Bronchial epithelial cell (primary cell): ENCODE measurements around the gene SCUBE2. TPM values are rescaled to one million over a fixed set of nuclear protein-coding genes. Genes with fewer than 3 reads are reported as not detected.

Experiments used
- DNase-seq: peaks from one replicate; pipeline ENCODE4 v3.0.0-alpha.2; 2010; ENCODE audit warnings: low read depth
- FAIRE-seq: peaks from 2 replicates; lab custom pipeline; 2011; peaks lifted over from hg19 to GRCh38; lab: Jason Lieb, UNC
- H3K27me3 ChIP-seq: 2 replicates; pipeline ENCODE4 v1.5.1; 2011; ENCODE audit warnings: low read length; ENCODE audit not compliant: control insufficient read depth, insufficient read depth
- H3K36me3 ChIP-seq: 2 replicates; pipeline ENCODE4 v1.5.1; 2011; ENCODE audit warnings: low read length; ENCODE audit not compliant: control insufficient read depth, insufficient read depth
- H3K4me3 ChIP-seq: 2 replicates; pipeline ENCODE4 v1.5.1; 2011; ENCODE audit warnings: mild to moderate bottlenecking, low read depth, low read length, control low read depth
- total RNA-seq: library from RNA; depleted of rRNA; stranded (reverse); fragments of >200 nt; gene quantifications from 2 replicates; pipeline ENCODE4 v1.2.1, GENCODE V29; 2014
- TF ChIP-seq, protein P1 (sequence below): IDR thresholded peaks from 2 replicates; pipeline ENCODE4 v1.5.1; 2011; ENCODE audit warnings: mild to moderate bottlenecking, moderate library complexity, low read length, control low read depth, inconsistent platforms; ENCODE audit not compliant: insufficient read depth, severe bottlenecking

SCUBE2 gene
- total RNA-seq, 1 donor from 2014 or later: not detected

DNA sequence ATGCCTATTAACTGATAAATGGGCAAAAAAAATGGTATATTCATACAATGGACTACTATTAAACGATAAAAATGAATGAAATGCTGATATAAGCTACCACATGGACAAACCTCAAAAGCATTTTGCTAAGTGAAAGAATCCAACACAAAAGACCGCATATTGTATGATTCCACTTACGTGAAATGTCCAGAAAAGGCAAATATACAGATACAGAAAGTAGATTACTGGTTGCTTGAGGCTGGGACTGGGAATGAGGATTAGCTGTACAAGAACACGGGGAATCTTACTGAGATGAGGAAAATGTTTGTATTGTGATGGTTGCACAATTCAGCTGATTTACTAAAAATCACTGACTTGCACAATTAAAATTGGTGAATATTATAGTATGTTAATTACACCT lies 8.8 kb downstream of the SCUBE2 start:
- FAIRE-seq (no peak), DNase-seq (no peak)
- Histone ChIP-seq H3K36me3 (no peaks in the 10 kb centered on the region), H3K27me3 (no peaks in the 10 kb centered on the region), H3K4me3 (no peak overlapping the region)
- TF ChIP-seq, protein P1, sequence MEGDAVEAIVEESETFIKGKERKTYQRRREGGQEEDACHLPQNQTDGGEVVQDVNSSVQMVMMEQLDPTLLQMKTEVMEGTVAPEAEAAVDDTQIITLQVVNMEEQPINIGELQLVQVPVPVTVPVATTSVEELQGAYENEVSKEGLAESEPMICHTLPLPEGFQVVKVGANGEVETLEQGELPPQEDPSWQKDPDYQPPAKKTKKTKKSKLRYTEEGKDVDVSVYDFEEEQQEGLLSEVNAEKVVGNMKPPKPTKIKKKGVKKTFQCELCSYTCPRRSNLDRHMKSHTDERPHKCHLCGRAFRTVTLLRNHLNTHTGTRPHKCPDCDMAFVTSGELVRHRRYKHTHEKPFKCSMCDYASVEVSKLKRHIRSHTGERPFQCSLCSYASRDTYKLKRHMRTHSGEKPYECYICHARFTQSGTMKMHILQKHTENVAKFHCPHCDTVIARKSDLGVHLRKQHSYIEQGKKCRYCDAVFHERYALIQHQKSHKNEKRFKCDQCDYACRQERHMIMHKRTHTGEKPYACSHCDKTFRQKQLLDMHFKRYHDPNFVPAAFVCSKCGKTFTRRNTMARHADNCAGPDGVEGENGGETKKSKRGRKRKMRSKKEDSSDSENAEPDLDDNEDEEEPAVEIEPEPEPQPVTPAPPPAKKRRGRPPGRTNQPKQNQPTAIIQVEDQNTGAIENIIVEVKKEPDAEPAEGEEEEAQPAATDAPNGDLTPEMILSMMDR: no peak

DNA sequence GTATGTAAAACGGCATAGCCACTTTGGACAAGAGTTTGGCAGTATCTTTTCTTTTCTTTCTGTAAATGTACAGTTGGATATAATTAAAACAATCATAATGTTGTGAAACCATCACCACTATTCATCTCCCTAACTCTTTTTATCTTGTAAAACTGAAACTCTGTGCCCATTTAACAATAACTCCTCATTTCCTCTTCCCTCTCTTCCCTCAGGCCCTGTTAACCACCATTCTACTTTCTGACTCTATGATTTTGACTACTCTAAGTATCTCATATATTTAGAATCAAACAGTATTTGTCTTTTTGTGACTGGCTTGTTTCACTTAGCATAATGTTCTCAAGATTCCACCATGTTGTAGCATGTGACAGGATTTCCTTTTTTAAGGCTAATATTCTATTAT lies 10.2 kb downstream of the SCUBE2 start:
- no peak for FAIRE-seq

DNA sequence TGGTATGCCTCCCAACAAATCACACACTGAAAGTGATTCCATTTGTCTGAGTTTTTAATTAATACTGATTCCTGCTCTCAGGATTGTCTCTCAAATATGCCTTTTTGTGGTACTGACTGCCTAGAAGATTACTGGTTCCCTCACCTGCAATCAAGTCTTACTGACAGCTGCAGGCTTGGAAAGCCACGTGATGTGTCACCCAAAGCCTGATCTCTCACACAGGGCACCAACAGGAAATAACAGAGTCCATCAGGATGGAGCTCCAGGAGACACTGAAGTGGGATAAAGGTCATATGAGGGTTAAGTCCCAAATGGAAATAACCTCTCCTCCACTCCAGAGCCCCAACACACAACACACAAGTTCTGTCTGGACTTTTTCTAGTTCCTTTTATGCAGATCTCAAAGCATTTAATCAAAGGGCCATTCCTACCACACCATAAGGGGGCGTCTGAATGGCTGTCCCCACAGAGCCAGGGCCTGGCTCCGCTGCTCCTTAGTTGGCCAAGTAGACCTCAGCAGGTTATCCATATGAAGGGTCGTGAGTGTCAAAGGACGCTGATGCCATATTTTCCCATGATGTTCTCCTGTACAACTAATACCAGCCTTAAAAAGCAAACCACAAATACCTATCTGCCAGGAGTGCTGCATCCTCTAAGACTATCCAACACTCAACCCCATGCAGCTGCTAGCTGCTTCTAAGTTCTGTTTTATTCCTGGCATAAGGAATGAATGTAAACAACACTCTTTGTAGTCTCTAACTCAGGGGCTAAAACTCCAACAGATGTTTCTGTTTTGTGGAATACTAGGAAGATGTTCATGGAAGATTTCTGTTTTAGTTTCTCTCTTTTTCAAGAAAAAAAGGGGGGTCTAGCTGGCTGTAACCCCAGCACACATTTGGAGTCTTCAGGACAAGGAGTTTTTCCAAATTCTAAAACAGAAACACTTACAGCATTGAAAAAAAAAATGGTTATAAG lies 13.0 kb downstream of the SCUBE2 start:
- FAIRE-seq: no peak
- no peak overlapping the region for H3K4me3 ChIP-seq
- no peaks in the 10 kb centered on the region for H3K36me3 ChIP-seq
- no peak for DNase-seq
- peaks cover 2% of the 10 kb centered on the region for H3K27me3 ChIP-seq
- TF ChIP-seq, protein P1: no peak

More for the DNA sequence above, 10.2 kb downstream of the SCUBE2 start:
- DNase-seq: no peak
- Histone ChIP-seq H3K36me3 (no peaks in the 10 kb centered on the region), H3K27me3 (no peaks in the 10 kb centered on the region), H3K4me3 (no peak overlapping the region)
- TF ChIP-seq, protein P1: no peak

DNA sequence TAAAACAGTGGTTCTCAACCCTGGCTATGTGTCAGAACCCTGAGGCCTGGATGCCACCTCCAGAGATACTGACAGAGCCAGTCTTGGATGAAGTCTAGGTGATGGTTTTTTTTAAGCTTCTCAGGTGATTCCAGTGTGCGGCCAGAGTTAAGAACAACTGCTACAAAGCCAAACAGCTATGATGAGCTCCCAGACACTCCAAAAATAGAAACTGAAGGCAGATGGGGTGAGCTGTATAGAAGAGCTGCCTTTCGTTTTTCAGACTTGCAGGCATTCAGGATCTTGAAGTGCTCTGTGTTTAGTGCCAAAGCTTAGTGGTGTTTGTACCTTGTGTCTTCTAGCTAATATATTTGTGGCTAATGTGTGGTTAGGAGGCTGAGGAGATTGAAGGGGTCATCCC lies 14.2 kb downstream of the SCUBE2 start:
- Histone ChIP-seq H3K36me3 (no peaks in the 10 kb centered on the region), H3K4me3 (no peak overlapping the region), H3K27me3 (peaks cover 4% of the 10 kb centered on the region)
- TF ChIP-seq, protein P1: no peak
- DNase-seq (no peak), FAIRE-seq (no peak)

DNA sequence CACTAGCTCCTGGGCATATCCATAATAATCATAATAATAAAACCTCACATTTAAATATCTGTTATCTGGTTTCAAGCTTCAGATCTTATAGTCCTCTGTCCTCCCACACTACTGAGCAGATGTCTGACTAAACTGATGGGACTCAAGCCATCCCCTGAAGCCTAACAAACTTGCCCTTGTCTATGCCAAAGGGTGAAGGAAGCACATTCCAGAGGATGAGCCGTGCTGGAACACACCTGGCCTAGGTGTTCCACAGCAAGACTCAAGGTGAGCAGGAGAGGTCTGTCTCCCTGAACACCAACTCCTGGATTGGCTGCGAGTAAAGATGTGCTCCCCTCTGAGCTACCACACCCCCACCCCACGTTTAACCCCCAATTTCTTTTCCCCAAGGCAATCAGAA lies 14.7 kb downstream of the SCUBE2 start:
- H3K27me3 ChIP-seq: peaks cover 4% of the 10 kb centered on the region
- TF ChIP-seq, protein P1: no peak
- no peak overlapping the region for H3K4me3 ChIP-seq
- DNase-seq (peak; percentile 55), FAIRE-seq (peak; percentile 85)
- no peaks in the 10 kb centered on the region for H3K36me3 ChIP-seq
